GM12878 (cell line): ENCODE results near the gene ACACB.

Experiments
- CBFB ChIP-seq: IDR thresholded peaks from 2 replicates; pipeline ENCODE4 v1.6.1; 2016; ENCODE audit warnings: antibody characterized with exemption, low read depth
- CEBPB ChIP-seq, 2 experiments: fragments of 150-350 bp in 1 of 2; IDR thresholded peaks; 2 replicates each; pipeline ENCODE4 v1.6.1; 2012 to 2014; ENCODE audit warnings: low read depth in 2 of 2, low read length in 2 of 2, borderline replicate concordance in 1 of 2, inconsistent platforms in 1 of 2
- CHD4 ChIP-seq: fragments of 200-600 bp; sonication (generic); IDR thresholded peaks from 2 replicates; pipeline ENCODE4 v1.6.1; 2016; ENCODE audit warnings: mild to moderate bottlenecking
- CTCF ChIP-seq, 3 experiments: IDR thresholded peaks in 2 of 3; conservative IDR thresholded peaks in 1 of 3; 2 replicates each; pipeline ENCODE4 v1.5.1; 2011; ENCODE audit warnings: low read depth in 3 of 3, low read length in 3 of 3, mild to moderate bottlenecking in 3 of 3, control low read depth in 2 of 3, moderate library complexity in 2 of 3, inconsistent platforms in 1 of 3, mixed read lengths in 1 of 3; ENCODE audit not compliant: control insufficient read depth in 2 of 3, insufficient read depth in 1 of 3; ENCODE audit errors: extremely low read depth in 1 of 3
- EP300 ChIP-seq, 2 experiments: fragments of 150-350 bp in 1 of 2; IDR thresholded peaks; 2 replicates each; pipeline ENCODE4 v1.6.1; 2011 to 2012; ENCODE audit warnings: low read depth in 2 of 2, low read length in 2 of 2, borderline replicate concordance in 1 of 2, improper control_type of control experiment in 1 of 2, inconsistent platforms in 1 of 2; ENCODE audit not compliant: control insufficient read depth in 1 of 2
- ETV6 ChIP-seq, 2 experiments: fragments of 450-650 bp in 1 of 2; IDR thresholded peaks in 1 of 2; conservative IDR thresholded peaks in 1 of 2; 2 replicates each; pipeline ENCODE4 v1.6.1; 2014; ENCODE audit warnings: antibody characterized with exemption in 1 of 2, borderline replicate concordance in 1 of 2, low read depth in 1 of 2, mild to moderate bottlenecking in 1 of 2, moderate library complexity in 1 of 2
- EZH2 ChIP-seq: IDR thresholded peaks from 2 replicates; pipeline ENCODE4 v1.6.1; 2012; ENCODE audit warnings: low read depth, mild to moderate bottlenecking, control low read depth, inconsistent platforms, low read length, borderline replicate concordance; ENCODE audit not compliant: control insufficient read depth
- JUNB ChIP-seq: IDR thresholded peaks from 2 replicates; pipeline ENCODE4 v1.6.1; 2016; ENCODE audit warnings: antibody characterized with exemption, mild to moderate bottlenecking
- MXI1 ChIP-seq: fragments of 150-350 bp; IDR thresholded peaks from 2 replicates; pipeline ENCODE4 v1.6.1; 2011; ENCODE audit warnings: low read depth, mild to moderate bottlenecking, inconsistent platforms, low read length, improper control_type of control experiment
- NFIC ChIP-seq: IDR thresholded peaks from 2 replicates; pipeline ENCODE4 v1.6.1; 2012; ENCODE audit warnings: low read depth, mild to moderate bottlenecking, inconsistent platforms, low read length, moderate library complexity
- RAD21 ChIP-seq: IDR thresholded peaks from 2 replicates; pipeline ENCODE4 v1.6.1; 2011; ENCODE audit warnings: mild to moderate bottlenecking, low read depth, low read length, moderate library complexity; ENCODE audit not compliant: insufficient read depth
- SMAD1 ChIP-seq: fragments of 450-650 bp; IDR thresholded peaks from 2 replicates; pipeline ENCODE4 v1.6.1; 2018; ENCODE audit warnings: mild to moderate bottlenecking, low read depth; ENCODE audit not compliant: partially characterized antibody
- TCF7 ChIP-seq: IDR thresholded peaks from 2 replicates; pipeline ENCODE4 v1.6.1; 2014; ENCODE audit warnings: antibody characterized with exemption, borderline replicate concordance

DNA sequence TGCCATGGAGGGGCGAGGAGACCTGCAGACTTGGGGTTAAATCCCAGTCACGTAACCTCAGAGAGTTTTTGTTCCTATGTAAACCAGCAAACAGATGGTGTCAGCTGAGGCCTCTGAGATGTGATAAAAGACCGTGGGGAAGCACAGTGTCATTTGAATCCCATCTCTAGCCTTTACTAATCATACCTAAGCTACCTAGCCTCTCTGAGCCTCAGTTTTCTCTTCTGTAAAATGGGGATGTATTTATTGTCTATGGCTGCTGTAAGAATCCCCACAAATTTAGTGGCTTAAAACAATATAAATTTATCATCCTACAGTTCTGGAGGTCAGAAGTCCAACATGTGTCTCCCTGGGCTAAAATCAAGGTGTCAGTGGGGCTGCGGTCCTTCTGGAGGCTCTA lies 158.8 kb downstream of the ACACB start:
- TF ChIP-seq SMAD1 (no peak), CTCF (IDR thresholded peaks at IDR 0.05 in 2 of 3, conservative IDR thresholded peaks at IDR 0.05 in 1 of 3; ENCODE audit: control insufficient read depth in 2 of 3, extremely low read depth in 1 of 3, insufficient read depth in 1 of 3, low read depth in 3 of 3, low read length in 3 of 3) (no peak), EZH2 (no peak), MXI1 (no peak), RAD21 (no peak), CBFB (no peak), ETV6 (conservative IDR thresholded peaks at IDR 0.05 in 1 of 2, IDR thresholded peaks at IDR 0.05 in 1 of 2; ENCODE audit: borderline replicate concordance in 1 of 2, low read depth in 1 of 2) (no peak), NFIC (no peak), EP300 (IDR thresholded peaks at IDR 0.05; ENCODE audit: borderline replicate concordance in 1 of 2, control insufficient read depth in 1 of 2, low read depth in 2 of 2, low read length in 2 of 2) (no peak), CEBPB (IDR thresholded peaks at IDR 0.05; ENCODE audit: borderline replicate concordance in 1 of 2, low read depth in 2 of 2, low read length in 2 of 2) (no peak), JUNB (no peak), CHD4 (no peak), TCF7 (no peak)
